ENCODE data around the gene HOXA6.

DNA sequence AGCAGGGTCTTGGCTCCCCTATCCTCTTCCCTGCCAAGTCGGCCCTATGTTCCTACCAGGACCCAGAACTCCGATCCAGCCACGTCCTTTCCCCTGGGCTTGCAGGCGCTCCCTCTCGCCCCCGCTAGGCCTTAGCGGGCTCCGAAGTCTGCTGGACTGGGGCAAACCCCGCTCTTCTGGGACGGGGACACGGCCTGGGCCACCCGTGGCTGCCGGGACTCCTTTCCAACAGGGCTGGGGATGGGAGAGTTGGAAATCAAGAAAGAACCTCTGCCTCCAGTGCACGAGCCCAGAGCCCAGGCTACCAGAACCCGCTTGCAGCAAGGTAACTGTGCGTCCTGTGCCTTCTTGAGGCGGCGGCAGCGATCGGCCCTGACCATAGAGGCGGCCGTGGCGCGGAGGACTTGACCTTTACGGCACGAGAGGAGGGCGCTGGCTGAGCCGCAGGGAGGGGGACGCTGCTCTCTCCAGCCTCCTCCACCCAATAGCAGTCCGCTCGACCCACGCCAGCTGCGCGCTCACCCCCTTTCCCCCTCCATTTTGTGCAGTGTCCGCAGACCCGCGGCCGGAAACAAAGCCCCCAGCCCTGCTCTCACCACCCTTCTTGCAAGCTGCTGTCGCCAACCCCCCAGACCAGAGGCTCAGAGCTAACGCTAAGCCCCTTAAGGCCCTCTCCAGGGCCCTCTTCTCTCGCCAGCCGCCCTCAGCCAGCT is 44.4 kb upstream of the HOXA6 start:
- TF ChIP-seq, protein P1, sequence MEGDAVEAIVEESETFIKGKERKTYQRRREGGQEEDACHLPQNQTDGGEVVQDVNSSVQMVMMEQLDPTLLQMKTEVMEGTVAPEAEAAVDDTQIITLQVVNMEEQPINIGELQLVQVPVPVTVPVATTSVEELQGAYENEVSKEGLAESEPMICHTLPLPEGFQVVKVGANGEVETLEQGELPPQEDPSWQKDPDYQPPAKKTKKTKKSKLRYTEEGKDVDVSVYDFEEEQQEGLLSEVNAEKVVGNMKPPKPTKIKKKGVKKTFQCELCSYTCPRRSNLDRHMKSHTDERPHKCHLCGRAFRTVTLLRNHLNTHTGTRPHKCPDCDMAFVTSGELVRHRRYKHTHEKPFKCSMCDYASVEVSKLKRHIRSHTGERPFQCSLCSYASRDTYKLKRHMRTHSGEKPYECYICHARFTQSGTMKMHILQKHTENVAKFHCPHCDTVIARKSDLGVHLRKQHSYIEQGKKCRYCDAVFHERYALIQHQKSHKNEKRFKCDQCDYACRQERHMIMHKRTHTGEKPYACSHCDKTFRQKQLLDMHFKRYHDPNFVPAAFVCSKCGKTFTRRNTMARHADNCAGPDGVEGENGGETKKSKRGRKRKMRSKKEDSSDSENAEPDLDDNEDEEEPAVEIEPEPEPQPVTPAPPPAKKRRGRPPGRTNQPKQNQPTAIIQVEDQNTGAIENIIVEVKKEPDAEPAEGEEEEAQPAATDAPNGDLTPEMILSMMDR (IDR thresholded peaks at IDR 0.05): no peak
- peak; percentile 91 for TF ChIP-seq EZH2 (IDR thresholded peaks at IDR 0.05)

Data from neural progenitor cell (in vitro differentiated cells).